NCI-H1436 treated with DMSO at 0.1 percent for 48 hours (cell line): ENCODE measurements around the gene SH3GL1.

Experiments used
- DNase-seq: peaks from one replicate; lab custom pipeline; 2025; lab: John Stamatoyannopoulos, UW

Gene SH3GL1

DNA sequence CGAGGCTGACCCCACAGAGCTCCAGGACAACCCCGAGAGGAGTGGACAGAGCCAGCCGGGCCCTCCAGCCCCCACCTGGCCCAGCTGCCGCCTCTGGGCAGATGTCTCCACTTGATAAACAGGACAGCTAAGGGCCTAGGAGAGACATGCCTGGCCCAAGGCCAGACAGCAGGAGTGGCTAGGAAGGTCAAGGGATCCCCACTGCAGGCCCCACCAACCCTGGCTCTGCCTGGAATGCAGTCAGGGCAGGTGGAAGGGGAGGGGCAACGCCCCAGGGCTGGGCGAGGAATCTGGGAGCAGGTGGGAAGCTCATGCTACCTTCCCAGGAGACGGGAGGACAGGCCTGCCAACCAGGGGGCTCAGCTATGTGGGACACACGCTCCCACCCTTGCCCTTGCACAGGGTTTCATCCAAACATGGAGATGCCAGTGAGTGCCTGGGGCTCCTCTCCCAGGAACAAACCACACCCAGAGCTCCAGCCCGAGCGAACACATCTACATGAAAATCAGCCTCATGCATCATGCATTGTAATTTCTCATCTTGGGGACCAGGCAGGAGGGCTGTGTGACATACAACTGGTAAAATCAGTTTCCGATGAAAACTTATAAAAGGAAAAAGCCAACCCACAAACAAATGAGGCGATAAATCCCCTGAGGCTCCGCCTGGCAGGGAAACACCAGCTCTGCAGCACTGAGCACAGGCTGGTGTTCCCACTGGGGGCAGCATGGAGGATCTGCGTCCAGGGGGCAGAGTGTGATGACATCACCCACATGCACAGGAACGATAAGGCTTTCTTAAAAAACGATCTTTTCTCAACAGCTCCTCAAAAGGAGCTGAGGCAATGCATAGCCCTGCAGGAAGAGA, 25.0 kb downstream of the SH3GL1 start:
- DNase-seq: no peak

DNA sequence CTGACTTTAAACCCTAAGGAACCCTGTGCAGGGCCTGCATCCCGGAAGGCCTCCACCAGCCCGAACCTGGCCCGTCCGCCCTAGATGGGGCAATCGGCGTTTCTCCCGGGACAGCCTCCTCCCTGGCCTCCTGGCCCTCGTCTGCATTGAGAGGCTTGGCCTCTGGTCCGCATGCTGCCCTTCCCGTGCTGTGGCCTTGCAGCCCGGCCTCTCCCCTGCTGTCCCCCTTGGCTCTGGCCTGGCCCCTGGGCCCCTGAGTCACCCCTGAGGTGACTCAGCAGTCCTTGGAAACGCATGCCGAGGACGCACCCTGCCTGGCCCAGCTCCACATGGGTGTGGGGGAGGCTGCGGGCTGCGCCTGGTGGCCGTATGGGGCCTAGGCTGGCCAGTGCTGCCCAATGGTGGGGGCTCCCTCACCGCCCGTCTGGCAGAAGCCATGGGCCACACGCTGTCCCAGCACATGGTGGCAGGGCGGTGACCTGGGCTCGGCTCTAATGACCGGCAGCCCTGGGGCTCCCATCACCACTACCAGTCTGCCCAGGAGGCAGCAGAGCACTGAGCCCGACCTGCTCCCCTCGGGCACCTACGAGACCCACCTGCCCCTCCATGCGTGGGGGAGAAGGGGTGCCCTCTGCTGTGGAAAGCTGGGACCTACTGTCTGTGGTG, 25.7 kb downstream of the SH3GL1 start:
- DNase-seq: no peak

DNA sequence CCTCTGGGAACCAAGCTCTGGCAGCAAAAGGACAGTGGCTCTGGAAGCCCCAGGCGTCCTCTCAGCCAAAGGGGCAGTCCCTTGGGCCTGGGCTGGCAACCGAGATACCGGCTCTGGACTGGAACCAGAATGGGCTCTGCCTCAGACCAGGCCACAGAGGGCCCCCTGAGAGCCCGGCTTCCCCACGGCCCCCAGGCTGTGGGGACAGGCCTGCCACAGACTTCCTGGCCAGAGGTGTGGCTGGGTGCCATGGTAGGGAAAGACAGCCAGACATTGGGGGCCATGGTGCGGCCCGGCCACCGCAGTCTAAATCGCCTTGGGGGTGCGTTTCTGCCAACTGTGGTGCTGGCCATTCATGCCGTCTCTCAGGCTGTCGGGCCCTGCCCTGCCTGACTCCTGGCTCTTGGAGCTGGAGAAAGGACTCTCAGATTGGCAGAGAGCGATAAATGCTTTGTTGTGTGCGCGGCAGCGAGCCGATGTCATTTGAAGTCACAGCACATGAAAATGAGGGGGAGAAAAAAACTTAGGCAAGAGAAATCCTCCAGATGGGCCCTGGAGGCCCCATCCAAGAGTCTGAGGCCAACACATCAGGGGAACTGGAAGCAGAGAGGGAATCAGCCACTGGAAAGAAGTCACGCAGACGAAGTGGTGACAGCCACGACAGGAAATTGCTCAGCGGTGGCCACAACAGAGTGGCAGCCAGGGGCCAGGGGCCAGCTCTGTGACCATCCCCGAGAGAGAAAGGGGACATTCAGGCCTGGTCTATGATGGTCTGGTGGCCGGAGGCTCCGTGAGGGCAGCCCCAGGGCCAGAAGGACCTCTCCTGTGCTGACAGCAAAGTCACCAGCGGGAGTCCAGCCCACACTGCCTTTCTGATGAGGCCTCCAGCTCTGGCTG, 26.5 kb downstream of the SH3GL1 start:
- no peak for DNase-seq

DNA sequence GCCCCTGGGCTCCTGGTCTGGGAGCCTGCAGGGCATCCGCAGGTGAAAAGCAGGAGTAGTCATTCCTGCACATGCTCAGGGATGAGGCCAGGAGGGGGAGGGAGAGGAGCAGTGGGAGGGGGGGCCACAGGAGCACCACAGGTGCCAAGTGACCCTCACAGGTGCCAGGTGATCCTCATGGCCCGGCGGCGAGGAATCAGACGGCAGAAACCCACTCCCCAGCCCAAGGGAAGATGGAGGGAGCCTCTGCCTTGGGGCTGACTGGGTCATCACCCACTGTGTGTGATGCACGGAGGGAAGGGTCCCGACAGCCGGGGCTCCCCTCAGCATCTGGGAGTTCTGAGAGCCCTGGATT, 27.4 kb downstream of the SH3GL1 start:
- no peak for DNase-seq

DNA sequence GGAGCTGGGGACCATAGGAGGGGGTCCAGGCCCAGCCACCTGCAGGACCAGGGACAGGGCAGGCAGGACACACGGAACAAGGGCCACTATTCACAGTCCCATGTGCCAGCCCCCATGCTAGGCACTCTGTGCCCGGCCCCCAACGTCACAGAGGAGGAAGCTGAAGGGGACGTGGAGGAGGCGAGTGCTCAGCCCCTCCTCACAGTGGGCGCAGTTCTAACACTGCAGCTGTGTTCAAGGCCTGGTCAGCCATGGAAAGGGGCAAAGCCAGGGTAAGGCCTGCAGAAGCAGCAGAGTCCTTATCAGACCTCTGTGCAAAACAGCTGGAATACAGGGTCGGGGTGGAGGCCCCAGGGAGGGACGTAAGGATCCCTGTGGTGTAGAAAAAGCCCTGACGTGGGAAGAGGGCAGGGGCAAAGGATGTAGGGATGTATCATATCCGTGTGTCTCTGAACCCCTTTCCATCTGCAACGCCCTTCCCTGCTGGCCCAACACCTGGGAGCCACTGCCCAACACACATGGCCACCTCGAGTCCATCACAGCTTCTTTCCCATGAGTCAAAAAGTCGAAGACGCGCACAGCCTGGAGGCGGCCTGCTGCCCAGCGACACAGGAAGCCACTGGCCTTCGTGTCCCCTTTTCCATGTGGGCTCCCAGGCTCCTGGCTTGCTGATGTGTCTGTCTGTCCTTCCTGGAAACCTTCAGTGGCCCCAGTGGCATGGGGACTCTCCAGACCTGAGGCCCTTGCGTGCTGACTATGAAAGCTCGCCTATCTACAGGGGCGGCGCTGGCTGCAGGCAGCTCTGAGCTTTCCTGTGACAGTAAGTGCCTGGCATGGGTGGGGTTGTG, 28.0 kb downstream of the SH3GL1 start:
- no peak for DNase-seq

DNA sequence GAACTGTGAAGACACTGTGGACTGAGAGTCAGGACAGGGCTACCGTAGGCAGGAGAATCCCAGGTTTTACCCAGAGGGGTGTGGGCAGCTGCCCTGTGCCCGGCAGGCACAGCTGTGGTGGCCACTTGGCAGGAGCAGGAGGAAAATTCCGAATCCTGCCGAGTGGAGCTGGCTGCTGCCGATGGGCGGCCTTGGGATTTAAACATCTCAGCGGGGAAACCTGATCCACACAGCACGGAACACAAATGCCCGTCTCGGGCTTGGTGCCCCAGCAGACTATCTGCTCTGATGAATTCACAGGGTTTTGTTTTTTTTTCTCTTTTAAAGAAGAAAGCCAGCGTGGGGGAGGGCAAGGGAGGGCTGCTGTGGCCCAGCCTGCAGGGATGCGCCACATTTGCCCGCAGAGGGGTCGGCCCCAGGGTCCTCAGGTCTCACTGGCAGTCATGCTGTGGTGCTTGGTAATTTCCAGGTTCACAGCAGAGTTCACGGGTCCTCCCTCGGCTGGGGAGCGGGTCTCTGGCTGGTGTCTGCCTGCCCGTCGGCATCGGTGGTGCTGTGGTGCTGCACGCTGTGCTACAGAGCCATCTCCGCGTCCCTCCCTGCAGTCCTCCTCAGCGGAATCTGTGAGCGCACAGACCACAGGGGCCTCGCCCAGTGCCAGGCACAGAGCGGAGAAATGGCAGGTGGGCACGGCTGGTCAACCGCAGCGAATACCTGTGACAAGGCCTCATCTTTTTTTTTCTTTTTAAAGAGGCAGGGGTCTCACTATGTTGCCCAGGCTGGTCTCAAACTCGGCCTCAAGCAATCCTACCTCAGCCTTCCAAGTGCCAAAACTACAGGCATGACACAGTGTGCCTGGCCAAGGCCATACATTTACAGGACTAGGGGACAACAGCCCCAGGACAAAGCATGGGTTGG, 28.8 kb downstream of the SH3GL1 start:
- no peak for DNase-seq

DNA sequence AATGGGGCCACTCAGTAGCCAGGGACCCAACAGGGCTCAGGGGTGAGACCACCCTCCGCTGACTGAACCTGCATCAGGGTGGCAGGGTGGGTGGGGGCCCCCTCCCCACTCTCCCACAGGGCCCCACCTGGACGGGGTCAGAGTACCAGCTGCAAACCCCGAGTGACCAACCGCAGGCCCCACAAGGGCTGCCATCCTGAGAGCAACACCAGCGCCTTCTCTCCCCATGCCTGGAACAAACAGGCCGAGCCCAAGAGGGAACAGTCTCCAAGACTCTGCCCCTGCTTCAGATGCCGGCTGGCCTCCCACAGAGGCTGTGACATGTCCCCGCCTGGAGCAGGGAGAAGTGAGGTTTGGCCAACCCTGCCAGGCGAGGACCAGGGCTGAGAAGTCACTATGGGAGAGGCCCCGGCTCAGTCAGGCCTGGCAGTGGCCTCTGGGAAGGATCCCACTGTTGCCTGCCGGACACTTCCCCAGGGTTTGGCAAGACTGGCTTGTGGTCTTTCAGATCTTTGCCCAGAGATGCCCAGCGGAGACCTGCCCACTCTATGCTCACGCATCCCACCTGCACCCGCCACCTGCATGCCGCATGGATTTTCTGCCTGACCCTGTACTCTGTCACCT, 29.8 kb downstream of the SH3GL1 start:
- no peak for DNase-seq

DNA sequence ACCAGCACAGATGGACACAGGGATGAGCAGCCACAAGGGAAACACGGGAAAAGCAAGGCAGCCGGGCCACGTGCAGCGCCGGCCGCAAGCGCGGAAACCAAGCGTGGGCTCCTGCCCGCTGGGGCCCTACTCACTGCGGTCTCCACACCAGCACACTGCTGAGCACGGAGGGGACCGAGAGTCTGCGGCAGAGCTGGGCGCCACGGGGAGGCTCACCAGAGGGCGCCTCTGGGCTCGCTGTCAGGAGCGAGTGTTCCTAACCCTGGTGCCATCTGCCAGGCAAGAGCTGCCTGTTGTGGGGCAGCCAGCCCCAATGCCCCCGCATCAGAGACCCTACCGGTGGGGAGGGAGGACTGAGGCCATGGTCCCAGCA, 30.5 kb downstream of the SH3GL1 start:
- DNase-seq: no peak

DNA sequence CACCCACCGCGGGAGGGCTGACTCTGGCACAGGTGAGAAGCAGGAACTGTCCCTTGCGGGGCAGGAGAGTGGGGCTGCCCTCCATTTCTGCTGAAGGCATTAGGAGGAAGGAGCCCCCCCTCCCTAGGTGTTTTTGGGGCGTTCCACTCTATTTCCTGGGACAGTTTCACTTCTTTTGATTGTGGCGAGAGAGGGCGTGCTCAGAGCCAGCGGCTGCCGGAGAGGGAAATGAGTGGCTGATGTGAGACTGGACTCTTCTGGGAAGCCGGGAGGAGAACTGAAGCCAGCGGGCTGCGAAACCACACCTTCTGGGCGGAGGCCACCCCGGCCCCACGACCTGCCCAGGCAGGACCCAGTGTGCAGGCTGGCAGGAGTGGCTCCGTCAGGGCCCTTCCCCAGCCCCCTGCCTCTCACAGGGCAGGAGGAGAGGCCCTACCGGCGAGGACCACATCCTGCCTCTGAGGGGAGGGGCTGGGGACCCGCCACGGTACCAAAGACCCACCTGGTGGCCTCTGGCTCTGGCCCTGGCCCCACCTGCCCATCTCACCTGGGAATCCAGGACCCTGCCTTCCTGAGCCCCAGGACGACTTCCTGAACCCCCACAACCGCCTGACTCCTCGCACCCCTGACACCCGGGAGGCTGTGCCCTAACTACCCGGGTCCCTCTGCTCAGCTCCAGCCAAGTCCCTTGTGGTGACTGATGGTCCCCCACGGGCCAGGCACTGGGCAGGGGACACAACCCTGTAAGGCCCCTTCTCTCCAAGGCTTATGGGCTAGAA, 31.0 kb downstream of the SH3GL1 start:
- no peak for DNase-seq

DNA sequence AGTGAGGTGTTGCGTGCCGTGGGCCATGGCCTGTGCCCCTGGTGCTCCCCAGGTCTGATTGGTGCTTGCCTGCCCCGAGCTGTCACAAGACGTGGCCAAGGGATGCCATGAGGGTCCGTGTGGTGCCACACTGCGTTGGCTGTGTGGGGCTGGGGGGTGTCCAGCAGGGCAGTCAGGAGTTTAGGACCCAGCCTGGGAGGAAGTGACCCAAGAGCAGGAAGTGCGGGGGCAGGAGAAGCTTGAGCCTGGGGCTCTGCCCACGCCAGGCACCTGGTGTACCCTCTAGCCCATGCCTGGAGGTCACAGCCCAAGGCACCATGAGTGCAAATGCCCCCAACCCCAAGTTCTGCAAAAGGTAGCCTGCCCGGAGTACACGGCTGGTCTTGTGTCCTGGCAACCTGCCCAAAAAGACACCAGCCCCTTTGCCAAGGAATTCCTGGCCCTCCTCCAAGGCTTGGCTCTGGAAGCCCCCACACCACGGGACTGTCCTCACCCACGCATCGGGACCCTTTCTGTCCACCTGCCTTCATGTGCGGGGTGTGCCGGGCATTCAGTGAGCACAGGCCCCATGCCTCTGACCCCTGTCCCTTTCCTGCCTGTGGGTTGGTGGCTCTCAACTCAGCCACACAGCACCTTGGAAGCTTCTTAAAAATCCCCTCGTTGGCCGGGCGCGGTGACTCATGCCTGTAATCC, 32.1 kb downstream of the SH3GL1 start:
- no peak for DNase-seq

DNA sequence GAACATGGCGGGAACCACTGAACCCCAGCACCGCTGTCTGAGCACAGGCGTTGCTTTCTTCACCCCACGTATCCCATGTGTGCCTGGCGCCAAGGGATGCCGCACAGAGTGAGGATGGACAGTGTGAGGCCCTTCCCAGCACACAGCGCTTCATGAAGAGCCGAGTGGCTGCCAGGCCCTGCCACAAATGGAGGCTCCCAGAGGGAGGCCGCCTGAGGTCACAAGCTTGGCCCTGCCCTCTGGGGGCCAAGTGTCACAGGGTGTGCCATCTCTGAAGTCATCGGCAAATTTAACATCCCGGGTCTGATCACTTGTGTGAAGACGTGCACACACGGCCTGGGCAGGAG, 32.6 kb downstream of the SH3GL1 start:
- no peak for DNase-seq

DNA sequence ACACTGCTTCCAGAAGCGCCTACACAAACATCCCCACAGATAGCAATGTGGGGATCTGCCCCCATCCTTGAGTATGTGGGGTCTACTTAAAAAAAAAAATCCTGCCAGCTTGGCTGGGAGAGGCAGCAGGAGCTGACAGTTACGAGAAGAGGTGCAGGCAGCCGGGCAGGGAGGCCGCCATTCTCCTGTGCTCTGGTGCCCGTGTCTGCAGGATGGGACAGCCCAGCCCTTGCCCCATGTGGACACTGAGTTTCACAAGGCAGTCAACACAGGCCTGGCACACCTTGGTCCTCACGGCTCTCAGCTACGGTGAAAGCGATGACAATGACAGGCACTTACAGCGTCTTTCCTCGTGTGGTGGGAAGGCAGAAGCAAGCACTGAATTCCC, 33.0 kb downstream of the SH3GL1 start:
- DNase-seq: no peak

DNA sequence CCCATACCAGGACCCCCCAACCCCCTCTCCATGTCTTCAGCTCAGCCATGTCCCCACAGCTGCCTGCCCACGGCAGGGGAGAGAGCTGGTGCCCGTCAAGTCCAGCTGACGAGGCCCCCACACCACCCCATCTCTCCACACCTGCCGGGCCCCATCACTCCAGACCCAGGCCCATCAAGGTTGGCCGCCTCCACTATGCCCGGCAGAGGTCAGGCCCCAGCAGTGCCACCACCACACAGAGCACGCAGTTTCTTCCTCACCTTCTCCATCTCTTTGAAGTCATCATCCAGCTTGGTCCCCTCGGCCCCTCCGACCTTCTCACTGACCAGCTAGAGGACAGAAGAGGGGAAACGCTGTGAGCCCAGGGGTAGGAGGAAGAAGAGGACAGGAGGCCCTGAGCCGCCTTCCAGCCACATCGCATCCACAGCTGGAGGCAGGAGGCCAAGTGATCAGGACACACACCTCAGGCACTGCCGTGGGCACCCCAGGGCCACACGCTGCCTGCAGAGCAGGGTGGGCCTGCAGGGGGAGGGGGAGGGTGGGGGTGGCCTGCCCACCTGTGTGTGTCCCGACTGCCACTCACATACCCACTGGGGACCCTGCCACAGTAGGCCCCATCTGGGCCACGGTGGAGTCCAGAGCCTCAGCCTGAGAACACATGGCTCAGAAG, 33.5 kb downstream of the SH3GL1 start:
- no peak for DNase-seq

DNA sequence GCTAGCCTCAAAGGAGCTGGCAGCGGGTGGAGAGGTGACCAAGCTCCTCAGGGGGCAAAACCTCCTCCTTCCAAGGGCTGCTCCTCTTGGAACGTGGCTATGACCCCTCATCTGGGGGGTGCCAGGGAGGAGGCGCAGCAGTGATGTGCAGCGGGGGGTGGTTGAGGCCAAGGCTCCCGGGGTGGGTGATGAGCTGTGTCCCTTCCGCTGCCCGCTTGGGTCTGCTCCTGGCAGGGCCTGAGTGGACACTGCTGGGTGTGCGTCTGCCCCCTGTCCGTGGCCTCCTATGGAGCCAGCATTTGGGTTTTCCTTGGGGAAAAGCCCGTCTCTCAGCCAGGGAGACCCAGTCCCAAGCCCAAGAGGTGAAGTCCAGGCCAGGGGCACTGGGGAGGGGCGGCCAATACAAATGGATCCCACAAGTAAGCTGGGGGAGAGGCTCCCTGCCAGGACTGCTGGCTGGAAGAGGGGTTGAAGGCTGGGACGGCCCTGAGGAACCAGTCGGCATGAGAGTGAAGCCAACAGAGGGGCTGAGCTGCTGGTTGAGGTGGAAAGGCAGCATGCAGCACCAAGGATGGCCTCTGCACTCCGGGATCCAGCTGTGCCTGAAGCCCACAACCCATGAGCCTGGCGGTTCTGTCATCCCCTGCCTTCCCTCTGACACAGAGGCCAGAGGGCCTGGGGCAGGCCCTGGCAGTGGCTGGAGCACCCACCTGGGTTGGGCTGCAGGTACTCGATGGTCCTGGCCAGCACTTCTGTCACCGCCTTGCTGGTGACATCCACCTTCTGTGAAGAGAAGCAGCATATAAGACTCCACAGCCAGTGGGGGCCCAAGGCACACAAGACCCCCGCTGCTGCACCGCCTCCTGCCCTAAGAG, 34.3 kb downstream of the SH3GL1 start:
- no peak for DNase-seq

DNA sequence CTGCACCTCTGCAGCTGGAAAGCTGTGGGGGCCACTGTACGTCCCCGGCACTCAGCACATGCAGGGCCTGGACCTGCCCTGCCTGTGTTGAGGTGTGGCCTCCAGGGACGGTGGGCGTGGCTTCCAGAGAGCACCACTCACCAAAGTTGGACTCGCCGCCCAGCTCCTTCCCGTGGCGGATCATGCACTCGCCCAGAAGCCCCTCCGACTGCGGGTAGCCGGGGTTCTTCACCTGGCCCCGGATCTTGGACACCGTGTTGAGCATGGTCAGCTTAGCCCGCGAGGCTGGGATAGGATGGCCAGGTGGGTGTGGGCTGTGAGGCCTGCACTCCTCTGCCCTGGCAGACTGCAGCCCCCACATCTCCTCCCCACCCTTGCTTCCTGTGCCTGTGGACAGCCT, 35.0 kb downstream of the SH3GL1 start:
- no peak for DNase-seq

DNA sequence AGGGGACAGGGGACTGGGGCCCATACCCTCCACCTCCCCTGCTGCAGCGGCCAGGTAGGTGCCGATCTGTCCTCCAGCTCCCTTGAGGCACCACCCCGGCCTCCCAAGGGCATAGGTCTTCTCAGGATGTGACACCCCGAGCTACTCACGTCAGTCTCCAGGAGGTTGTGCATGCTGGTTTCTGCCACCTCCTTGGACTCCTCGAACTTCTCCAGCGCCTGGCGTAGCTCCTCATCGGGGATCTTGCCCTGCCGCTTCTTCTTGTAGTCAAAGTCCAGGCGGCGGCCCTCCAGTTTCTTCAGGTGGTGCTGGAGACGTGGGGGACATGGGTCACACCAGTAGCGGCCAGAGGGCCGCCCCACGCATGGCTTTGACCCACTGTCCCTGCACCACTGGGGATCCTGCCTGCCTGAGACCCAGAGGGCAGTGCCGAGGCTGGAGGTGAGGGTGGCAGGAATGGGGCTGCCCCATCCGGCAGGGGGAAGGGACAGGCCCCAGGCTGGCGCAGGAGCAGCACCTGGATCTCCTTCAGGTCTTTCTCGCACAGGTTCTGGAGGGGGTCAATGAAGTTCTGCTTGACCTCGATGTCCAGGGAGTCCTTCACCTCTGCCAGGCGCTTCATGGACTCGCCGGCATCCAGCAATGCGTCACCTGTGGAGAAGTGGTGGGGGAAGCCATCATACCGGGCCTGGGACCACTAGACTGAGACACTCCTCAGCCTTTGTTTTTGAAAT, 36.6 kb downstream of the SH3GL1 start:
- DNase-seq: no peak
